Neural crest cell (in vitro differentiated cells): ENCODE measurements around the gene UXS1. TPM values are rescaled to one million over a fixed set of nuclear protein-coding genes. Genes with fewer than 3 reads are reported as not detected.

ENCODE experiments used
- DNase-seq: peaks from one replicate; pipeline ENCODE4 v3.0.0; 2021; ENCODE audit warnings: low read depth, mixed read lengths, low spot score
- H3K27ac Mint-ChIP-seq: one replicate; pipeline ENCODE4 v1.8.0; 2021; ENCODE audit warnings: mild to moderate bottlenecking, mixed read lengths; ENCODE audit not compliant: unreplicated experiment
- H3K27me3 Mint-ChIP-seq: 2 replicates; pipeline ENCODE4 v1.8.0; 2021; ENCODE audit warnings: low read depth, mild to moderate bottlenecking, mixed read lengths
- H3K36me3 Mint-ChIP-seq: 2 replicates; pipeline ENCODE4 v1.8.0; 2021; ENCODE audit warnings: low read depth, mild to moderate bottlenecking, mixed read lengths
- H3K4me1 Mint-ChIP-seq: 2 replicates; pipeline ENCODE4 v1.8.0; 2021; ENCODE audit warnings: mixed read lengths
- H3K4me3 Mint-ChIP-seq: one replicate; pipeline ENCODE4 v1.8.0; 2021; ENCODE audit warnings: mild to moderate bottlenecking, mixed read lengths
- H3K9me3 Mint-ChIP-seq: 2 replicates; pipeline ENCODE4 v1.8.0; 2021; ENCODE audit warnings: mixed read lengths
- CTCF ChIP-seq: fragments of 200-600 bp; sonication (generic); conservative IDR thresholded peaks from 2 replicates; pipeline ENCODE4 v1.5.0; 2021; ENCODE audit warnings: antibody characterized with exemption, mild to moderate bottlenecking
- total RNA-seq: library from RNA; stranded (reverse); gene quantifications from 2 replicates; pipeline ENCODE4 v1.2.1, GENCODE V29; 2021

Gene UXS1
- total RNA-seq, 1 donor from 2014 or later: 55.4 TPM

- Mint-ChIP-seq H3K27ac (no peak overlapping the region), H3K4me1 (peaks cover 13% of the 10 kb centered on the region), H3K27me3 (no peaks in the 10 kb centered on the region), H3K4me3 (no peak overlapping the region), H3K9me3 (no peaks in the 10 kb centered on the region), H3K36me3 (peaks cover 17% of the 10 kb centered on the region)
- DNase-seq: no peak
- no peak for TF ChIP-seq CTCF
These were observed 78.4 kb downstream of the UXS1 start for GRCh38 chr2:106115665-106116064.

- Mint-ChIP-seq H3K4me1 (peaks cover 15% of the 10 kb centered on the region), H3K27ac (no peak overlapping the region), H3K36me3 (peaks cover 18% of the 10 kb centered on the region), H3K27me3 (no peaks in the 10 kb centered on the region), H3K9me3 (no peaks in the 10 kb centered on the region), H3K4me3 (no peak overlapping the region)
- TF ChIP-seq CTCF: no peak
- no peak for DNase-seq
These were observed 78.9 kb downstream of the UXS1 start for GRCh38 chr2:106115250-106115649.

- TF ChIP-seq CTCF: no peak
- Mint-ChIP-seq H3K27ac (no peak overlapping the region), H3K9me3 (no peaks in the 10 kb centered on the region), H3K4me3 (no peak overlapping the region), H3K36me3 (peaks cover 18% of the 10 kb centered on the region), H3K27me3 (no peaks in the 10 kb centered on the region), H3K4me1 (peaks cover 15% of the 10 kb centered on the region)
- no peak for DNase-seq
These were observed 79.9 kb downstream of the UXS1 start for GRCh38 chr2:106114166-106114565.

GRCh38 chr2:106113361-106113966 is 80.6 kb downstream of the UXS1 start:
- peaks cover 9% of the 10 kb centered on the region for H3K4me1 Mint-ChIP-seq
- no peak for DNase-seq
- no peaks in the 10 kb centered on the region for H3K27me3 Mint-ChIP-seq
- H3K4me3 Mint-ChIP-seq: no peak overlapping the region
- no peaks in the 10 kb centered on the region for H3K9me3 Mint-ChIP-seq
- TF ChIP-seq CTCF: no peak
- H3K36me3 Mint-ChIP-seq: peaks cover 18% of the 10 kb centered on the region
- no peak overlapping the region for H3K27ac Mint-ChIP-seq

GRCh38 chr2:106111882-106112571 is 82.1 kb downstream of the UXS1 start:
- H3K9me3 Mint-ChIP-seq: no peaks in the 10 kb centered on the region
- H3K4me1 Mint-ChIP-seq: peaks cover 3% of the 10 kb centered on the region
- H3K27me3 Mint-ChIP-seq: no peaks in the 10 kb centered on the region
- no peak overlapping the region for H3K27ac Mint-ChIP-seq
- peaks cover 18% of the 10 kb centered on the region for H3K36me3 Mint-ChIP-seq
- no peak for DNase-seq
- no peak for TF ChIP-seq CTCF
- H3K4me3 Mint-ChIP-seq: no peak overlapping the region
